ENCODE results near the gene SLC6A16. TPM values are rescaled to one million over a fixed set of nuclear protein-coding genes. Genes with fewer than 3 reads are reported as not detected.

The SLC6A16 gene
- 0.62 to 1.6 TPM (median 0.81 TPM) in 5 replicates for total RNA-seq (2022; extraction: Qiagen RNA extraction; ENCODE audit: low read depth)

DNA sequence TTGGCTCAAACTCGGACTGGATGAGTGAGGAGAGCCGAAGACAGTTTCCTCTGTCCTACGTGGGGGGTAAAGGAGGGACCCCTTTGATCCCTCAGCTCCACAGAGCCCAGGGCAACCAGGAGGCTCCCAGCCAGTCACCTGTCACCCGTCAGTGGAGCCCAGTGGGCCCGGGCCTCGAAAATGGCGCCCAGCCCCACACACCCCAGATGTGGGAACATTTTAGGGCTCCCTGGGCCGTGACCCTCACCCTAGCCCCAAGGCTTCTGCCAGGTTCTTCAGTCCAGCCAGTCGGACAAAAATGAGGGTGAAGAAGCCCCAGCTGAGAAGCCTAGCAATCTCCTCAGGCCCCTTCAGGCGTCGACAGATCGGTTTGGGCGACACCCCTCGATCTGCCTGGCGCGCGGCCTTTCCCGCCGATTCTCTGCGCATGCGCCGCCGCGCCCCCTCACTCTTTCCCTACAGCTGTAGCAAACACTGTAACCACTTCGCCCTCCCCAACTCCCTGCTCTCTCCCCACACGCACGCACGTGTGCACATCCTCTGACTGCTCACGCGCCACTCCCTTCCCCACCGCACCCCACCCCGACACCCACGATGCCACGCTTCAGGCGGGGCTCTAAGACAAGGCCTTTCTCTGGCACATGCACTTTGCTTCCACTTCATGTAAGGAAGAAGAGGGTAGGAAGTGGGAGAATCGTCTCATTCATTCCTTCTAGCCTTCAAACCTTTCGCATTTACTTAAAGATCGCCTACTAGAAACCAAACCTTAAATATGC, at the start of gene SLC6A16:
Gene SLC6A16 (minus strand): TSS at position 391 of the 776 bp plus-strand sequence. CDS start 13,844 bp downstream, outside the sequence.

DNA sequence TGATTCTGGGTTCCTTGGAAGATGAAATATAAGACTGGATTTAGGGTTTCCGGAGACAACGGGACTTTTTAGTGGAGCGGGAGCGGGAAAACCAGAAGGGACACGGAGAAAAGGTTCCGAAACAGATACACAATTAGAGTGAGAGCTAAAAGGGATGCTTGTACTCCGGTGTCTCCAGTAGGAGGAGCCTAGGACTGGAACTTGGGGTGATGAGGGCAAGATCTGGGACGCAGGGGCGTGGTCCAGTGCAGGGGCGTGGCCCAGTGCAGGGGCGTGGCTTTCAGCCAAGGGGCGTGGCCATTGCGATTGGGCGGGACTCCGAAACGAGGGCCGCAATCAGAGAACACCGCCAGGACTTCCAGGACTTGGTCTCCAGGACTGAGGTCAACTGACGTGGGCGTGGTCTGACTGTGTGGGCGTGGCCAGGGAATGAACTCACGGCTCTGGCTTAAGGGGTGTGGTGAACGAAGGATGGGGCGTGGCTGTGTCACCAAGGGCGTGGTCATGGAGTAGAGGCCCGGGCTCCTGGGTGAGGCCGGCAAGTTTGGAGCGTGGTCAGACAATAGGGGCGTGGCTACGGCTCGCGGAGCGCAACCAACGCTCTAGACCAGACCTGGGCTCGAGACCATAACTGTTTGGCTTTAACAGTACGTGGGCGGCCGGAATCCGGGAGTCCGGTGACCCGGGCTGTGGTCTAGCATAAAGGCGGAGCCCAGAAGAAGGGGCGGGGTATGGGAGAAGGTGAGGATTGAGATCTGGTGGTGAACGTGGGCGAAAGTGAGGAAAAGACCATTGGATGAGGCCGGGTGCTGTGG, 38.5 kb upstream of the SLC6A16 start, which contains the start of gene DKKL1:
Gene DKKL1 (plus strand): TSS at position 610 of the 815 bp plus-strand sequence. CDS start 122 bp downstream, at position 732.

DNA sequence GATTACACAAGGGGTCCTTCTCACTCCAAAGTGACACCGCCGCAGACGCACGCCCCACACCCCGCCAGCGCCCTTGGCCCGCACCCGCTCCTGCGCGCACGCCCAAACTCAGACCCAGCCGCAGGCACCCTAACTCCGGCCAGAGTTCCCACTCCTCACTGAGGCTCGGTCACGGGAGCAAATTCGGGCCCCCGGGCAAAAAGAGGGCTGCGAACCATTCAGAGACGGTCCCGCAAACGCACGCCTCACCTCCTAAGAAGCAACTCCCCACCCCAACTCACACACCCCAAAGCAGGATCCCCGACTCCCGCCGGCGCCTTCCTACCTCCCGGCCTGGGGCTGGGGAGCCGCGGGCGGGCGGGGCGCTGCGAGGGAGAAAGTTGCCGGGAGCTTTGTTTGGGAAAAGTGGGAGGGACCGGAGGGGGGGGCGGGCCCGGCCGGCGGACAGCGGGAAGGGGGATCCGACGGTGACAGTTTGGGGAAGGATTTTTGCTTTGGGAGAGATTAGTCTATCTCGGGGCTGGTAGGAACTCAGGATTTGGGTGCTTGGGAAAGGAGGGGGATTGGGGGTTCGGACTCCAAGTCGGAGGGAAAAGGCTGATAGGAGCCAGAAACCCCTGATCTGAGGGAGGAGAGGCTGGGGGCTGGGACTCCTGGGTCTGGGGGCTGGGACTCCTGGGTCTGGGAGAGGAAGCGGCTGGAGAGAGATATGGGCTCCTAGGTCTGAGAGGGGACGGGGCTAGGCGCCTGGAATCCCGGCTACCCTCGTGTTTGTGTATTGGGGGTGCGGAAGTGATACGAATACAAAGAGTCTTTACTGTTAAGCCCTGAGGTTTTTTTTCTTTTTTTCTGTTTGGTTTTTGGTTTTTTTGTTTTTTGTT, 37.3 kb upstream of the SLC6A16 start, which contains the start of gene TEAD2:
Gene TEAD2 (minus strand): TSS at position 369 of the 881 bp plus-strand sequence. CDS start 2,341 bp downstream, outside the sequence.

DNA sequence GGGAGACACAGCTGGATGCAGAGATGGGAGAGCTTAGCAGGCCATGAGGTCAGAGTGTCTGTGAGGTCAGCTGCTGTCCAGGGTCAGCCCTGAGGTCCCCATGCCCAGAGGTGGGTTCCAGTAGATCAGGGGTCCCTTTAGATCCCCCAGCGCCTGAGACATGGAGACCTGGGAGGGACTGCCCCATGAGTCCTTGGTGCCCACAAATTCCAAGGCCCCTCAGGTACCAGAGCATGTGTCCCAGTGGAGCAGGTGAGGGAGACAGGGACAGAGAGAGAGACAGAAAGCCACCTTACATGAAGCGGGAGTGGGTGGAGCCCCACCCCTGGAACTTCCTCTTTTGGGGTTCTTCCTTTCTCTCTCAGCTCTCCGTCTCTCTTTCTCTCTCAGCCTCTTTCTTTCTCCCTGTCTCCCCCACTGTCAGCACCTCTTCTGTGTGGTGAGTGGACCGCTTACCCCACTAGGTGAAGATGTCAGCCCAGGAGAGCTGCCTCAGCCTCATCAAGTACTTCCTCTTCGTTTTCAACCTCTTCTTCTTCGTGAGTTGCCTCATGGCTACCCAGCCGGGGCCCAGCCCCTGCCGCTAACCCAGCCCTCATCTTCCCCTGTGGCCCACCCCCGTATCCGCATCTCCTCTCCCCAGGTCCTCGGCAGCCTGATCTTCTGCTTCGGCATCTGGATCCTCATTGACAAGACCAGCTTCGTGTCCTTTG, 10.2 kb upstream of the SLC6A16 start, which contains the start of gene CD37:
Gene CD37 (plus strand): TSS at position 336 of the 713 bp plus-strand sequence. CDS start 135 bp downstream, at position 471.

Other genes with a start within 250 kb of the SLC6A16 start
- 302 to 324 TPM (median 319 TPM) in 5 replicates for gene SNRNP70, start 239.7 kb downstream of the SLC6A16 start, total RNA-seq (2022; extraction: Qiagen RNA extraction; ENCODE audit: low read depth)
- gene LIN7B, start 210.8 kb downstream of the SLC6A16 start, total RNA-seq (2022; extraction: Qiagen RNA extraction; ENCODE audit: low read depth): 5.7 to 7.1 TPM (median 6.7 TPM) in 5 replicates
- gene C19orf73, start 206.0 kb downstream of the SLC6A16 start, total RNA-seq (2022; extraction: Qiagen RNA extraction; ENCODE audit: low read depth): 1.5 to 2.5 TPM (median 1.6 TPM) in 5 replicates
- 4.5 to 8.8 TPM (median 8.1 TPM) in 5 replicates for gene PPFIA3, start 205.6 kb downstream of the SLC6A16 start, total RNA-seq (2022; extraction: Qiagen RNA extraction; ENCODE audit: low read depth)
- gene HRC, start 169.8 kb downstream of the SLC6A16 start, total RNA-seq (2022; extraction: Qiagen RNA extraction; ENCODE audit: low read depth): 0.06 TPM in 2 of 5 replicates, not detected in the others
- gene TRPM4, start 167.4 kb downstream of the SLC6A16 start, total RNA-seq (2022; extraction: Qiagen RNA extraction; ENCODE audit: low read depth): 6.9 to 10.2 TPM (median 8.4 TPM) in 5 replicates
- not detected in 5 replicates for gene CD37, start 10.2 kb upstream of the SLC6A16 start, total RNA-seq (2022; extraction: Qiagen RNA extraction; ENCODE audit: low read depth)
- 12.6 to 19.1 TPM (median 17.7 TPM) in 5 replicates for gene TEAD2, start 37.2 kb upstream of the SLC6A16 start, total RNA-seq (2022; extraction: Qiagen RNA extraction; ENCODE audit: low read depth)
- gene DKKL1, start 38.7 kb upstream of the SLC6A16 start, total RNA-seq (2022; extraction: Qiagen RNA extraction; ENCODE audit: low read depth): 0.70 to 1.1 TPM (median 0.89 TPM) in 5 replicates
- 0.33 TPM in 1 of 5 replicates, not detected in the others for gene KASH5, start 63.1 kb upstream of the SLC6A16 start, total RNA-seq (2022; extraction: Qiagen RNA extraction; ENCODE audit: low read depth)
- gene PTH2, start 98.2 kb upstream of the SLC6A16 start, total RNA-seq (2022; extraction: Qiagen RNA extraction; ENCODE audit: low read depth): 0.46 TPM in 1 of 5 replicates, not detected in the others
- gene GFY, start 100.2 kb upstream of the SLC6A16 start, total RNA-seq (2022; extraction: Qiagen RNA extraction; ENCODE audit: low read depth): 0.08 to 0.30 TPM (median 0.14 TPM) in 5 replicates
- gene SLC17A7, start 116.3 kb upstream of the SLC6A16 start, total RNA-seq (2022; extraction: Qiagen RNA extraction; ENCODE audit: low read depth): 0.51 to 0.57 TPM (median 0.53 TPM) in 5 replicates
- 89.3 to 95.7 TPM (median 93.6 TPM) in 5 replicates for gene PIH1D1, start 126.6 kb upstream of the SLC6A16 start, total RNA-seq (2022; extraction: Qiagen RNA extraction; ENCODE audit: low read depth)
- gene ALDH16A1, start 128.0 kb upstream of the SLC6A16 start, total RNA-seq (2022; extraction: Qiagen RNA extraction; ENCODE audit: low read depth): 19.5 to 25.6 TPM (median 23.9 TPM) in 5 replicates
- 0.69 to 1.8 TPM (median 1.4 TPM) in 5 replicates for gene FLT3LG, start 149.0 kb upstream of the SLC6A16 start, total RNA-seq (2022; extraction: Qiagen RNA extraction; ENCODE audit: low read depth)
- 3,723 to 4,607 TPM (median 4,089 TPM) in 5 replicates for gene RPL13A, start 162.4 kb upstream of the SLC6A16 start, total RNA-seq (2022; extraction: Qiagen RNA extraction; ENCODE audit: low read depth)
- gene RPS11, start 171.2 kb upstream of the SLC6A16 start, total RNA-seq (2022; extraction: Qiagen RNA extraction; ENCODE audit: low read depth): 3,748 to 4,968 TPM (median 3,902 TPM) in 5 replicates
- gene FCGRT, start 187.5 kb upstream of the SLC6A16 start, total RNA-seq (2022; extraction: Qiagen RNA extraction; ENCODE audit: low read depth): 21.0 to 33.8 TPM (median 29.8 TPM) in 5 replicates
- 1.2 to 2.3 TPM (median 2.1 TPM) in 5 replicates for gene RCN3, start 202.8 kb upstream of the SLC6A16 start, total RNA-seq (2022; extraction: Qiagen RNA extraction; ENCODE audit: low read depth)

All from A549 treated with GW870086 at 1 μM for 4 hours (cell line).